Bone marrow (tissue), 2 donors: ENCODE data around the gene PSAP.

Source experiments
- DNase-seq, 2 donors: peaks; one replicate each; lab custom pipeline; 2025; lab: John Stamatoyannopoulos, UW

The PSAP gene

DNA sequence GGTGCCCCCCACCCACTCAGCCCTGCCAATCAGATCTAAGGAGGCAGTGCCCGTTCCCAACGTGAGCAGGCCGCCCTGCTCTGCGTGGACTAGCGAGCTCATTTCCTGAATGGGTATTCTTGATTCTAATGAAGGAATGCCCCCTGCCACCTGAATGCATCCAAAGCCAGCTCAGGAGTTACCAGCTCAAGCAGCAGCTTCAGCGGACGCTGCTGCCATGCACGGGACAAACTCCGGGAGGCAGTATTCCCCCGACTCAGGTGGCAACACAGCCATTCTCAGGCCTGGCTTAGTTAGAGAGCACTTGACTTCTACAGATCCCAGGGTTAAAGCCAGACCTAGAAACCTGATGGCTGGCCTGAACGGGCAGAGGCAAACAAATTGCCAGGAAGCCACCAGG, 25.8 kb downstream of the PSAP start:
- DNase-seq = no peak

DNA sequence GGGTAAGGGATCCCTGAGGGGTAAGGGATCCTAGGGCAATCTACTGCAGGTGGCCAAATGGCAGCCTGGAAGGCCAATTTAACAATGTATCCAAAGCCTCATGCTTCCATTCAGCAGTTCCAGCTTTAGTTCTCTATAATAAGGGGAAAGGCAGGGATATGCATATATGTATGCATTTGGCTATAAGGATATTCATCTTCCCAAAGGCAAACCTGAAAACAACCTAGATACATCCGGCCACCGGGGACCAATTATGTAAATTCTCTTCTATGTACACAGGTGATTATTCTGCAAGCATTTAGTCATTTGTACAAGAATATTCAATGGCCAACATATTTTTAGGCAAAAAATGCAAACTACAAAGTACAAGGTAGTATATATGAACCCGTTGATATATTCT, 26.7 kb downstream of the PSAP start:
- no peak for DNase-seq

DNA sequence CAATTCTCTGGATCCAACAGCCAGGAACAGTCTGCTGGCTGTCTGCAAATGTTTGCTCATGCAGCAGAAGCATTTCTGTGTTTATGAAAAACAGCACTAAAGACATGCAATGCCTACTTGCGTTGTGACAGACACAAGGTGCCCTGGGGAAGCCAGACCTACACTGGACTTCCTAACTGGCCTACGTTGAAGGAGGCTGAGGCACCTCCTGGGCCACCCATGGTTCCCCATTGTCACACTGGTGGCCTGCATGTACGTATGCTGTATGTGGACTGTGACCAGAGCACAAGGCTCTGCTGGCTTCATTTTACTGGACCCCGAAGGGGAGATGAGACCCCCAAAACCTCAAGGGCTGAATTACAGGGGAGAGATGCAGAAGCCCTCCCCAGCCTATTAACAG, 27.7 kb downstream of the PSAP start:
- DNase-seq = no peak

DNA sequence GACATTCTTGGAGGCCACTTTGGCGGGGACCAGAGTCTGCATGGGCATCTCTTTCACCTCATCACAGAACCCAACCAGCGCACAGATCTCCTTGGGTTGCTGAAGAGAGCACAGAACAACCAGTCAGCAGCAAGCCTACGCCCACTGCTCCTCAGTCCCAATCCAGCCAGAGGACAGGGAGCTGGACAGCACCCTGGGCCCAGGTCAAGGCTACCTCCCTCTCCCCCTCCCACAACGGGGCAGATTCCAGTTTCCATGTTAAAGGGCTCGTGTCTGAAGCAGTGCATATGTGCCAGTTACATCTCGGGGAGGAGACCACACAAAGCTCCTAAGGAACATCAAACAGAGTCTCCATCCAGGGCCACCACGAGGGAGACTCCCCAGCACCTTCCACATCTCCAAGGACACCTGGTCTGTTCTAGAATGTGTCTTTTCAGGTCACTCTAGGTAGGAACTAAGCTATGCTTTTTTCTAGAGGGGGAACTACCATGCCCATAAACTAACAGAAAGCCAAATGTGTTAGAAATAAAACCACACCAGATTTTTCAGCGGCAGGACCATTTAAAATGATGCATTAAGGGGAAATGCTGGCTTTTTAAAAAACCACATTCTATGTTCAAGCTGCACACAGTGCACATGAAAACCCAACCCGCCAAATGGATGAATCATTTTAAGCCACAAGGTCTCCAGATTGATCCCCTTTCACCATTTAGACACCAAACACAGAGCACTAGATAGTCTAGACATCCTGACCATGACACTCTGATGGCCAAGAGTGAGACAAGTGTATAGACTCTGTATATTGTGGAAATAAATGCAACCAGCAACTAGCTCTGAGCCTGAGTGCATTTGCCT, 28.9 kb downstream of the PSAP start:
- DNase-seq = no peak

DNA sequence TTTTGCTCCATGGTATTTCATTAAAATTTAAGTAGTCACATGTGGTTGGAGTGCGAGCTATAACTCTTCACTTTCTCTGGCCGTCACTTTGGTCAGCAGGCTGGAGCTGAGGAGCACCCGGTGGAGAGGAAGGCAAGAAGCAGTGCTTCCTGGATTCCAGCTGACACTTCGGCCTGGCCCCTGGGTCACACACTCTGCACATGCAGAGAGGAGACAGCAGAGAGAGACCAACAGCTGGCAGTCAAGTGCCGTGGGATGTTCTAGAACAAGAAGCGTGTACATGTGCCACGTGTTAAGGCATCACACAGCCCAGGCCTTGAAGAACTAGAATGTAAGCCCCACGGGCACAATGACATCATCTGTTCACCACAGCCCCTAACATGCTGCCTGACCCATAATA, 30.1 kb downstream of the PSAP start:
- no peak for DNase-seq

DNA sequence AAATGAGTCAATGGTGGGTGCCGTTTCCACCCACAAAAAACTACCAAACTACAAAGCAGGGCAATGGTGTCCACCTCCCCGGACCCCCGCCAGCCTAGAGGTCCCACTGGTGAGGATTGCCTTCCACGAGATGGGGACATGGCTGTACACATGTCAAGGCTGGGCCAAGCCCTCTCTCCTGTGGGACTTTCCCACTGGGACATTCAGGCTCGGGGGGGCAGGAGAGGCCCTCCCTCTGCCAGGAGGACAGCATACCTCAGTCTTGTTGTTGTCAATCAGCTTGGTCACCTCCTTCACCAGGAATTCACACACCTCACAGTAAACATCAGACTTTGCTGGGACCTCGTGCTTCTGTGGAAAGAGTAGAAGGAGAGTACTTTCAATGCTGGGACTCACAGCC, 31.1 kb downstream of the PSAP start:
- DNase-seq = no peak

DNA sequence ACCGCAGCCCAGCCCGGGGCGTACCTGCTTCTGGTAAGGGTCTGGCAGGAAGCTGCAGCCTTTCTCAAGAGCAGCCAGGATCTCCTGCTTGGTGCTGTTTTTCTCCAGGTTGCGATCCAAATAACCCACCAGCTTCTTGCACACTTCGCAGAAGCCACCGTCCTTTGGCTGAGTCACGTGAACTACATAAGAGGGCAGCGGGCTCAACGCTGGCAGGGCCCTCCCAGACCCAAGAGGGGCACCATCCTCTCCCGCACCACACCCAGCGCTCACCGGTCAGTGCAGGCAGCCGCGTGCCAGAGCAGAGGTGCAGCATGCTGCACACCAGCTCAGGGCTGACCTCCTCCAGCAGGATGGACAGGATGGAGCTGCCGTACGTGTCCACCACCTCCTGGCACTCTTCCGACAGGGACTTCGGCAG, 31.6 kb downstream of the PSAP start:
- DNase-seq = no peak

DNA sequence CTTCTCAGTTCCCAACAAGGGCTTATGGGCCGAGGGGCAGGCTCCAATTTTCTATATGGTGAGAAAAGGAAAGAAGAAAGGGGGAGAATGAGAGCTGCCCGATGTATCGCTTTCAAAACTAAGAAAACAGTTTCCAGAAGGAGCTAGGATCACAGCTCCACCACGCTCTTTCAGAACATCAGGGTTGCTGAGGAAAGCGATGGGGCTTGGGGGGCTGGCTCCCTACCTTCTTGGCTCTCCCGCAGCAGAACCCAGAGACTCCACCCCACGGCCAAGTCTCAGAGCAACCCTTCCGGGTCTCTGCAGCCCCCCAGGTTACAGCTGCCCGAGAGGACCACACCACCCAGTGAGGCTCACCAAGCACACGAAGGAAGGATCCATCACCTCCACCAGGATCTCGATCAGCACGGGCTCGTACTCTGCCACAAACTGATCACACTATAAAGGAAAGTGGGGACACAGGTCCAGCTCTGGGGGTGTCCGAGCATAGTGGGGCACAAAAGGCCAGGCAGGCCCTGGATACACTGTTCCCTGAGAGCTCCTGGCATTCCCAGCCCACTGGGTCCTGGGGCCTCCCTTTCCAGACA, 32.3 kb downstream of the PSAP start:
- no peak for DNase-seq

DNA sequence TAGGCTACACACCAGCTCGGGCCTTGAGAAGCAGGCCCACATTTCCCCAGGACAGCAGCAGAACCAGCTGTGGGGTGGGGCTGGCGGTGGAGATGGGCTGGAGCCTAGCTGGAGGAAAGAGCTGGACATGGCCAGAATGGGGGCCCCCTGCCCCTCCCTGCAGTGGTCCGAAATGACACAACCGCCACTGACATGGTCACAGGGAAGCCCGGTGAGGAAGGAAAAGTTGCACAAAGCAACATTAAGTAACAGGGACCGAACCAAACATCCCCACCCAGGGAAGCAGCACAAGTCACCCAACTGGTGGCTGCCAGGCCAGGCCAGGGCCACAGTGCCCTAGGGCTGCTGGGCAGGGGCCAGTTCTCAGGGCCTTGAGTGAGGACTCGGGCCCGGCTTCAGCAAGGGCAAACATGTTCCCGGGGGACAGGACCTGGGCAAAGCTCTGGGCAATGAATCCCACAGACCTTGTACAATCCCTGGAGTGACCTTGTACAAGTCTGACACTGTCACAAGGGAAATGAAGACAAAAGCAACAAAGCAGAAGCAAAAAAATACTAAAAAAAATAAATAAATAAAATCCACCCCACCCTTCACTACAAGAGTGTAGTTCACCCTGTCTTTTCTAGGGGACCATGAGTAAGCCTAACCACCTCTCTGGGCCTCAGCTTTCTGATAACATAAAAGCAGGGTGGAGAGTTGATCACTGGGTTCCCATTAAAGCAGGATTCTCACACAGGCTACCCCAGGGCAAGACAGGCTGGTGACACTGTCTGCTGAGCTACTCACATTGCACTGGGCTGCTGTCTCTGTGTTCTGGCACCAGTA, 33.0 kb downstream of the PSAP start:
- DNase-seq = peak in 1 of 2 donors; percentile 28

DNA sequence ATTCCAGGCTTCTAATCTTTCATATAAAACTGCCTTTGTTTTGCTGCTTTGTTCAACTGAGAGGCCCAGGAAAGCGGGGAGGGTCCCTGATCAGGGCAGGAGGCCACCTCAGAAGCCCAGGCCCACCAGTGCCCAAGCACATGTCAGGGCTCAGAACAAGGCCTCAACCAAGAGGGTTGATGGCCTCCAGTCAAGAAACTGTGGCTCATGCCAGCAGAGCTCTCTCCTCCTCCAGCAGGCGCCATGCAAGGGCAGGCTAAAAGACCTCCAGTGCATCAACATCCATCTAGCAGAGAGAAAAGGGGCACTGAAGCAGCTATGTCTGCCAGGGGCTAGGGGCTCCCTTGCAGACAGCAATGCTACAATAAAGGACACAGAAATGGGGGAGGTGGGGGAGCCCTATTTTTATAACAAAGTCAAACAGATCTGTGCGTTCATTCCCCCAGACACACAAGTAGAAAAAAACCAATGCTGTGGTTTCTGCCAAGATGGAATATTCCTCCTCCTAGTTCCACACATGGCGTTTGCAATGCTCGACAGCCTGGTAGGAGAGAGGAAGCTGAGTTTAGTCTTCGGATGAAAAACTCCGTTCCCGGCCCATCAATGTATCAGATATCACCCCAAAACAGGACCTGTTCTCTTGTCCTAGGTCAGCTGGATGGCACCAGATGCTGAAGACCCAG, 34.0 kb downstream of the PSAP start:
- no peak for DNase-seq

DNA sequence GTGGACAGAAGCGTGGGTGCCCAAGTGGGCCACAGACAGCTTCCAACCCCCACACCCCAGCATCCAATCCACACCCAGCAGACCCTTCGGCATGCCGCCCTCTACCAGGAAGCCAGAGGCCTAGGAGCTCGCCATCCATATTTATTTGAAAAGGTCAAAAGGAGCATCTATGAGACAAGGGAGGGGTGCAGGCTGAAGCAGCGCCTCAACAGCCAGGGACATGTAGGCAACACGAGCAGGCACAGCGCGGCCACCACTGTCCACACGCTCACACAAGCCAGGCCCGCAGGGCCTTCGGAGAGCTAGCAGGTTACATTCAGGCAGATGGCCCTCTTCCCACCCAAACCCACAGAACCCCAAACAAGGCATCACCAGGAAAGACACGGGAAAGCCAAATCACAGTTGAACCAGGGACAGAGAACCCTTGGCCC, 34.6 kb downstream of the PSAP start:
- DNase-seq = no peak

DNA sequence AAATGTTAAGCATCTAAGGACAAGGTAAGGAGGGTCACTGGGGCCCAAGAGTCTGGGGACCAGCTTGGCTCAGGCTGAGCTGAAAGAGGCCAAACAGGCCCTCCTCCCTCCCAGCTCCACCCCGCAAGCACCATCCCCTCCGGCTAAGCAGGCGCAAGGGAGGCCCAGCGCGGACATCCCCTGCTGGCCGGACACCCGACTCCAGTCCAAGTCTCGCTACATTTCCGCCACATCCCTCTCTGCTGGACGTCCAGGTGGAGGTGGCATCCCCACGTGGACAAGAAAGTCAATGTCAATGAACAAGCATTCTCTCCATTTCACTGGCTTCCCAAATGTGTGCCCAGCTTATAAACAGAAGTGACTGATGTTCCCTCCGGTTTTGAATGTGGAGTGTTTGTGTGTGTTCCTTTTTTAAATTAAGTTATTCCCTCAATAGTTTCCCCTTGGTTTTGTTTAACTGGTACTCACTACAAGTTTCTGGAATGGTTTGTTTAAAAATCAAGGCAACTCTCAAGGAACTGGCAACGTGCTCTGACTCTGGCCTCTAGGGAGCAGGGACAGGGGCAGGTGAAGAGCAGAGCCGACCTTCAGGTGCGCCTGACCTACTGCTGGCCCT, 35.4 kb downstream of the PSAP start:
- no peak for DNase-seq

DNA sequence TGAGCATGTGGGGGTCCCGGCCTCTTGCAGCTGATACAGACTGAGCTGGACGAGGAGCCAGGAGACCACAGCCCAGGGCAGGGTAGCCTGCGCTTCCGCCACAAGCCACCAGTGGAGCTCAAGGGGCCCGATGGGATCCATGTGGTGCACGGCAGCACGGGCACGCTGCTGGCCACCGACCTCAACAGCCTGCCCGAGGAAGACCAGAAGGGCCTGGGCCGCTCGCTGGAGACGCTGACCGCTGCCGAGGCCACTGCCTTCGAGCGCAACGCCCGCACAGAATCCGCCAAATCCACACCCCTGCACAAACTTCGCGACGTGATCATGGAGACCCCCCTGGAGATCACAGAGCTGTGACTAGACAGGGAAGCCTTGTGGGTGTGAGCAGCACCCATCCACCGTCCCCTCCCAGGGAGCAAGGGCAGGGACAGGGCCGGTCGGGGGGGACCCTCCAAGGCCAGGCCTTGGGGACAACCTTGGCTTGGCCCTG, 36.1 kb downstream of the PSAP start:
- DNase-seq = no peak

DNA sequence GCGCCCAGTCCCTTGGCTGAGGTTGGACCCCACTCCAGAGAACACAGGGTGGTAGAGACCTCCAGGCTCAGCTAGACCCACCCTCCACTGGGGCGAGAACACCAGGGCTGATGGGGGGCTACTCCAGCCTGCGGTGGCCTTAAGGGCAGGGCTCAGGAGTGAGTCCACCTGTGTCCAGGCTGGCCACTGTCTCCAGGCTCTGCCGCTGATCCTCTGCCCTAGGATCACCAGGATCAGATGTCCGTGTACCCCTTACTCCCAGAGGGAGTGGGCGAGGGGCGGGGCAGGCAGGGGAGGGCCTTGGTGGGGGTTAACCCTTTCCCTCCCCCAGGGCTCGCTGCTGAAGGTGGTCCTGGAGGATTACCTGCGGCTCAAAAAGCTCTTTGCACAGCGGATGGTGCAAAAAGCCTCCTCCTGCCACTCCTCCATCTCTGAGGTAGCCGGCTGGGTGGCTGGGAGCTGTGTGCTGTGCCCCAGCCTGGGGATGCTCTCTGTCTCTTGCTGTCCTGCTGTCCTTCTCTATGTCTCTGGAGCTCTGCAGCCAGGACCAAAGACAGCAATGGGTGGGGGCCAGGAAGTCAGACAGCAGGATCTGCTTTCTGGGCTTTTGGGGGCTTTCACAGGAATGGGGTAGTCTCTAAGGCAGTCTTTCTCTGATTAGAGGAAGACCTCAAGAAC, 38.0 kb downstream of the PSAP start:
- no peak for DNase-seq

DNA sequence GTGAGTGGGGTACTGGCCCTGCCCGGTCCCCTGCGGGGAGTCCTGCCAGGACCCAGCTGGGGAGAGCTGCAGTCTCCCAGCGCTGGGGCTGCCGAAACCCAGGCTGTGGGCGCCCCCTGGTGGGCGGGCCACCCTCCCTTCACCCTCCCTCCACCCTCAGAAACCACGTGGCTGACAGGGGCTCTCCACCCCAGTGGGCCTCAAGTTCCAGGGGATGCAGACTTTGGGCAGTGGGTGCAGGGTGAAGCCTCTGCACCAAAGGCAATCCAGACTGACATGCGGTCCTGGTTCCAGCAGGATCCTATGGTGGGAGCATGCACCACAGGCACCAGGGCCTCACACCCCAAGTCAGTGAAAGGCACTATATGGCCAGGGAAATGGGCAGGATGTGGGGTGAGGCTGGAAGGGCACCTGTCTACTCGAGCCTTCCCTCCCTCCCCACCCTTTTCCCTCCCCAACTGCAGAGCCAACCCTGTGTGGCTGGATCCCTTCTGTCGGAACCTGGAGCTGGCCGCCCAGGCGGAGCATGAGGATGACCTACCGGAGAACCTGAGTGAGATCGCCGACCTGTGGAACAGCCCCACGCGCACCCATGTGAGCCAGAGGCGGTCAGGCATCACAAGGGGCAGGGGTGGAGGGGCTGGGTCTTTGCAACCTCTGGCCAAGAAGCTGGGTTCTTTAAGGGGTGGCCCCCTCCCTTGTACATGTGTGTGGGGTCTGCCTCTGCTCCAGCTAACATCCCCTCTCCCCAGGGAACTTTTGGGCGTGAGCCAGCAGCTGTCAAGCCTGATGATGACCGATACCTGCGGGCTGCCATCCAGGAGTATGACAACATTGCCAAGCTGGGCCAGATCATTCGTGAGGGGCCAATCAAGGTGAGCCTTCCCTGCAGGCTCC, 38.8 kb downstream of the PSAP start:
- DNase-seq = peak; percentile 43

DNA sequence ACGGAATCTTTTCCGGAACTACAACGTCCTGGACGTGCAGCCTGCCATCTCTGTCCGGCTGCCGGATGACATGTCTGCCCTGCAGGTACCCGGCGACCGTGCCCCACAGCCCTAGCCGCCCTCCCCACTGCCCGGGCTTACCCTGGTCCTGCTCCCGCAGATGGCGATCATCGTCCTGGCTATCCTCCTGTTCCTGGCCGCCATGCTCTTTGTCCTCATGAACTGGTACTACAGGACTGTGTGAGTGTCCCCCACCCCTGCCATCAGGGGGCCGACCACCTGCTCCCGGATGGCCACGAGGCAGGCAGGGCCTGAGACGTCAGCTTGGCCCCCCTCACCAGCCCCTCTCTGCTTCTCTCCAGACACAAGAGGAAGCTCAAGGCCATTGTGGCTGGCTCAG, 39.7 kb downstream of the PSAP start:
- no peak for DNase-seq

DNA sequence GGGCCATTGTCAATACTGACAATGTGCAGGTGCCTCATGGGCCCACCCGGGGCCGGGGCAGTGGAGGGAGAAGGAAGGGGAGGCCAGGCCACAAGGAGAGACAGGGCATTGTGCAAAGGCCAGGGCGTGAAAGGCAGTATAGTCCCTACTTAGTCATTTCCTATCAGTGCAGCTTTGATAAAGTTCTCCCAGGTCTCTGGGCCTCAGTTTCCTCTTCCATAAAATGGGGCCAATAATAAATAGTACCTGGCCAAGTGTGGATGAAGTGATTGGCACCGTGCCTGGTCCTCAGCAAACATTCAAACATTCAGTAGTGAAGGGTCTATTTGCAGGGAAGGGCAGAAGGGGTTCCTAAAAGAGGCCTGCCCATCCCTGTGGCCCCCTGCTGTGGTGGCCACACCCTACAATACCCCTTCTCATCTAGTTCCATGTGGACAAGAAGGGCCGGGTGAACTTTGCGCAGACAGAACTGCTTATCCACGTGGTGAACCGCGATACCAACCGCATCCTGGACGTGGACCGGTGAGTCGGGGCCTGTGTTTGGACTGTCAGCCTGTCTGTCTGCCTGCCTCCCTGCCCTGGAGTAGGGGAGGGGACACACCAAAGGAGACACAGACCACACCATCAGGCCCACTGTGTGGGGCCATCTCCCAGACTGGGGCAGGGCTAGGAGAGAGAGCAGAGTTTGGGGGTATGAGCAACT, 40.9 kb downstream of the PSAP start:
- no peak for DNase-seq

DNA sequence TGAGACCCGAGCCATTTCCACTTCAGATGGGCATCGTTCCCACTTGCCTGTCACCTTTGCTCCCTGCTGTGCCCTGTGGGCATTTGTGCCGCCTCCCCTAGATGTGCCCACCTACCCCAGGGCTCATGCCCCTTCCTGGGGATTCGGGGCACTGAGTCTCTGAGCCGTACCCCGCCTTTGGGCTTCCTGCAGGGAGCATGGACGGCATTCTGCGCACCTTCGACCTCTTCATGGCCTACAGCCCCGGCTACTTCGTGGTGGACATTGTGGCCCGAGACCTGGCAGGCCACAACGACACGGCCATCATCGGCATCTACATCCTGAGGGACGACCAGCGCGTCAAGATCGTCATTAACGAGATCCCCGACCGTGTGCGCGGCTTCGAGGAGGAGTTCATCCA, 41.4 kb downstream of the PSAP start:
- no peak for DNase-seq
